Endodermal cell (in vitro differentiated cells): ENCODE results near the gene FAM120B. TPM values are rescaled to one million over a fixed set of nuclear protein-coding genes. Genes with fewer than 3 reads are reported as not detected.

Experiments
- DNase-seq: peaks from one replicate; pipeline ENCODE4 v3.0.0-alpha.2; 2017
- H3K27ac ChIP-seq: 2 replicates; pipeline ENCODE4 v1.5.1; 2013; ENCODE audit warnings: mild to moderate bottlenecking, low read depth, low read length, moderate library complexity
- H3K27me3 ChIP-seq: 2 replicates; pipeline ENCODE4 v1.6.1; 2013; ENCODE audit warnings: mild to moderate bottlenecking, low read length, moderate library complexity; ENCODE audit not compliant: insufficient read depth, control insufficient read depth, poor library complexity, severe bottlenecking
- H3K36me3 ChIP-seq: 2 replicates; pipeline ENCODE4 v1.7.0; 2013; ENCODE audit warnings: mild to moderate bottlenecking, low read length, moderate library complexity; ENCODE audit not compliant: control insufficient read depth, insufficient read depth
- H3K4me1 ChIP-seq: one replicate; pipeline ENCODE4 v1.7.0; 2013; ENCODE audit warnings: low read length; ENCODE audit not compliant: control insufficient read depth, insufficient read depth
- H3K4me3 ChIP-seq: 2 replicates; pipeline ENCODE4 v1.5.1; 2013; ENCODE audit warnings: mild to moderate bottlenecking, low read length, moderate library complexity
- H3K9ac ChIP-seq: 2 replicates; pipeline ENCODE4 v1.6.1; 2013; ENCODE audit warnings: mild to moderate bottlenecking, low read length, moderate library complexity; ENCODE audit not compliant: poor library complexity, severe bottlenecking; ENCODE audit errors: extremely low read depth
- H3K9me3 ChIP-seq: 2 replicates; pipeline ENCODE4 v1.6.1; 2013; ENCODE audit warnings: mild to moderate bottlenecking, low read length, moderate library complexity; ENCODE audit not compliant: control insufficient read depth
- H3K27ac Mint-ChIP-seq: 2 replicates; pipeline ENCODE4 v1.8.0; 2020; ENCODE audit warnings: mixed read lengths
- H3K27me3 Mint-ChIP-seq: 2 replicates; pipeline ENCODE4 v1.8.0; 2021; ENCODE audit warnings: mild to moderate bottlenecking, mixed read lengths; ENCODE audit not compliant: insufficient read depth
- H3K36me3 Mint-ChIP-seq: 2 replicates; pipeline ENCODE4 v1.8.0; 2020; ENCODE audit warnings: low read depth, mixed read lengths
- H3K4me1 Mint-ChIP-seq: 2 replicates; pipeline ENCODE4 v1.8.0; 2020; ENCODE audit warnings: mixed read lengths
- H3K4me3 Mint-ChIP-seq: 2 replicates; pipeline ENCODE4 v1.8.0; 2020; ENCODE audit warnings: mild to moderate bottlenecking, moderate library complexity, mixed read lengths
- H3K9me3 Mint-ChIP-seq: 2 replicates; pipeline ENCODE4 v1.8.0; 2020; ENCODE audit warnings: mild to moderate bottlenecking, mixed read lengths
- CTCF ChIP-seq: fragments of 200-600 bp; sonication (generic); conservative IDR thresholded peaks from 2 replicates; pipeline ENCODE4 v1.5.0; 2021; ENCODE audit warnings: antibody characterized with exemption, mild to moderate bottlenecking
- WGBS, 2 experiments: methylation state at CpG; one replicate each; pipeline versions ENCODE4 v1.1.5 to v1.1.7; 2013; ENCODE audit warnings: missing lambda C conversion rate in 2 of 2, mixed read lengths in 1 of 2; ENCODE audit not compliant: insufficient coverage in 1 of 2, insufficient read length in 1 of 2; 5-methylcytosine and 5-hydroxymethylcytosine counted together
- total RNA-seq, 2 donors: library from RNA; stranded (reverse); fragmentation: NEBNext Ultra II Directional in 1 of 2; extraction: Animal tissue kit (Norgen Biotek cat#: 25700) in 1 of 2; gene quantifications; 2 replicates in 1 of 2; 3 replicates in 1 of 2; pipeline ENCODE4 v1.2.1, GENCODE V29; 2021

FAM120B gene
- total RNA-seq, 2 donors from 2014 or later: 25.7 to 27.5 TPM

GRCh38 chr6:170290296-170291128, 16.0 kb upstream of the FAM120B start, which contains the start of gene DLL1:
TSS of gene DLL1 (minus strand) at chr6:170291078. CDS start at chr6:170290139, 939 bp downstream.
- Mint-ChIP-seq H3K36me3 (peaks cover 6% of the 10 kb centered on the region), H3K9me3 (no peaks in the 10 kb centered on the region), H3K4me3 (peak within 1 kb of the TSS; percentile 69), H3K27ac (no peak within 1 kb of the TSS), H3K27me3 (peaks cover 89% of the 10 kb centered on the region), H3K4me1 (peaks cover 32% of the 10 kb centered on the region)
- Histone ChIP-seq H3K27ac (peak within 1 kb of the TSS; percentile 97), H3K9ac (no peak within 1 kb of the TSS), H3K9me3 (no peaks in the 10 kb centered on the region), H3K27me3 (peaks cover 96% of the 10 kb centered on the region), H3K4me1 (peaks cover 16% of the 10 kb centered on the region), H3K4me3 (peak within 1 kb of the TSS; percentile 75), H3K36me3 (no peaks in the 10 kb centered on the region)
- WGBS, 2 experiments: 0% methylated on average over 16 to 80 of the region's 83 CpGs
- DNase-seq: peak; percentile 88
- TF ChIP-seq CTCF: no peak

GRCh38 chr6:170291271-170292110, 15.1 kb upstream of the FAM120B start:
- H3K4me3 ChIP-seq: no peak overlapping the region
- H3K36me3 Mint-ChIP-seq: peaks cover 6% of the 10 kb centered on the region
- H3K36me3 ChIP-seq: no peaks in the 10 kb centered on the region
- H3K9me3 ChIP-seq: no peaks in the 10 kb centered on the region
- H3K27me3 Mint-ChIP-seq: peaks cover 89% of the 10 kb centered on the region
- no peak overlapping the region for H3K27ac Mint-ChIP-seq
- H3K4me1 ChIP-seq: peaks cover 7% of the 10 kb centered on the region
- H3K9ac ChIP-seq: no peak overlapping the region
- WGBS, 2 experiments: 0% methylated on average over 19 to 87 of the region's 87 CpGs
- H3K9me3 Mint-ChIP-seq: no peaks in the 10 kb centered on the region
- peak; percentile 91 for DNase-seq
- peak overlapping the region; percentile 69 for H3K4me3 Mint-ChIP-seq
- H3K27me3 ChIP-seq: peaks cover 96% of the 10 kb centered on the region
- H3K27ac ChIP-seq: peak overlapping the region; percentile 97
- peaks cover 26% of the 10 kb centered on the region for H3K4me1 Mint-ChIP-seq
- TF ChIP-seq CTCF: no peak

GRCh38 chr6:170292111-170292406, 14.5 kb upstream of the FAM120B start:
- TF ChIP-seq CTCF: no peak
- Histone ChIP-seq H3K4me3 (no peak overlapping the region), H3K36me3 (no peaks in the 10 kb centered on the region), H3K4me1 (peaks cover 5% of the 10 kb centered on the region), H3K27ac (peak overlapping the region; percentile 97), H3K27me3 (peaks cover 99% of the 10 kb centered on the region), H3K9me3 (no peaks in the 10 kb centered on the region), H3K9ac (no peak overlapping the region)
- H3K9me3 Mint-ChIP-seq: no peaks in the 10 kb centered on the region
- 0 to 3% methylated on average over 4 to 10 of the region's 11 CpGs for WGBS, 2 experiments
- DNase-seq: no peak
- peaks cover 21% of the 10 kb centered on the region for H3K4me1 Mint-ChIP-seq
- peaks cover 89% of the 10 kb centered on the region for H3K27me3 Mint-ChIP-seq
- H3K36me3 Mint-ChIP-seq: peaks cover 6% of the 10 kb centered on the region
- no peak overlapping the region for H3K27ac Mint-ChIP-seq
- peak overlapping the region; percentile 69 for H3K4me3 Mint-ChIP-seq
